Right lobe of liver (tissue), 6 donors: ENCODE results near the gene CT83. TPM values are rescaled to one million over a fixed set of nuclear protein-coding genes. Genes with fewer than 3 reads are reported as not detected.

Source experiments
- ATAC-seq, 4 donors: fragments of 200-7000 bp; cut with Tn5 transposase; one replicate each; pipeline ENCODE4 v1.9.1; 2020; ENCODE audit warnings: mild to moderate bottlenecking in 4 of 4, moderate library complexity in 4 of 4
- DNase-seq, 3 donors: peaks; one replicate each; pipeline ENCODE4 v3.0.0-alpha.2; 2020
- H3K27ac ChIP-seq, 3 donors: fragments of 200-600 bp; one replicate each; pipeline ENCODE4 v1.8.0; 2022
- H3K27me3 ChIP-seq, 2 donors: fragments of 200-600 bp; one replicate each; pipeline ENCODE4 v1.8.0; 2022
- H3K36me3 ChIP-seq, 4 donors: fragments of 200-600 bp; sonication (generic) in 1 of 4; one replicate each; pipeline versions ENCODE4 v1.5.1 to v1.8.0; 2017 to 2022; ENCODE audit warnings: control low read depth in 1 of 4
- H3K4me1 ChIP-seq, 4 donors: fragments of 200-600 bp; sonication (generic) in 1 of 4; one replicate each; pipeline versions ENCODE4 v1.5.1 to v1.8.0; 2017 to 2022; ENCODE audit warnings: control low read depth in 1 of 4
- H3K4me3 ChIP-seq, 3 donors: fragments of 200-600 bp; one replicate each; pipeline ENCODE4 v1.8.0; 2022
- H3K9me3 ChIP-seq, 4 donors: fragments of 200-600 bp; sonication (generic) in 1 of 4; one replicate each; pipeline versions ENCODE4 v1.5.1 to v1.8.0; 2017 to 2022; ENCODE audit warnings: control low read depth in 1 of 4
- CTCF ChIP-seq, 4 donors: fragments of 200-600 bp in 3 of 4; fragments of 450-650 bp in 1 of 4; IDR thresholded peaks; one replicate each; pipeline versions ENCODE4 v1.5.1 to v1.8.0; 2016 to 2022; ENCODE audit warnings: antibody characterized with exemption in 4 of 4, mild to moderate bottlenecking in 2 of 4
- POLR2A ChIP-seq: fragments of 450-650 bp; IDR thresholded peaks from one replicate; pipeline ENCODE4 v1.6.1; 2017; ENCODE audit warnings: antibody characterized with exemption, mild to moderate bottlenecking
- whole genome bisulfite sequencing: methylation state at CpG from one replicate; pipeline ENCODE4 v1.1.6; 2018; ENCODE audit warnings: low coverage, low lambda C conversion rate; ENCODE audit not compliant: insufficient coverage; ENCODE audit errors: missing lambda C conversion rate; 5-methylcytosine and 5-hydroxymethylcytosine counted together
- intact Hi-C, 2 donors: fragments of 100-400 bp; cut with DNase I; formaldehyde crosslinking; loops; one replicate each; pipeline versions ENCODE4 v1.11.2 to v1.14.1; 2022
- total RNA-seq, 6 experiments: library from RNA; depleted of rRNA in 2 of 6; stranded (reverse); fragments of >200 nt in 2 of 6; fragmentation: NEBNext Ultra II Directional in 3 of 6; extraction: Animal tissue kit (Norgen Biotek cat#: 25700) in 3 of 6; gene quantifications; one replicate each; pipeline versions ENCODE4 v1.1.0 to v1.2.4, GENCODE V29; 2016 to 2023
- donor health status: DM: no; HTN: yes; CAD: no.
- donor health status: DM: no; HTN: no; CAD: no.
- donor health status: DM: no; HTN: no; CAD: no.
- donor health status: DM: no; HTN: yes; CAD: no.
- donor health status: DM: no; HTN: yes; CAD: no.

The CT83 gene
- total RNA-seq, 6 experiments from 2014 or later: not detected

- DNase-seq (no peak), ATAC-seq (no peak)
- TF ChIP-seq POLR2A (no peak), CTCF (IDR thresholded peaks at IDR 0.05) (no peak)
- no peaks in the 10 kb centered on the region for H3K4me1 ChIP-seq
- 25% methylated on average over 2 of the region's 2 CpGs for WGBS
- H3K27ac ChIP-seq: no peak overlapping the region
- H3K9me3 ChIP-seq: no peaks in the 10 kb centered on the region
- H3K36me3 ChIP-seq: no peaks in the 10 kb centered on the region
- intact Hi-C loops: no loop called here
- H3K4me3 ChIP-seq: no peak overlapping the region
- H3K27me3 ChIP-seq: no peaks in the 10 kb centered on the region
These were observed 13.6 kb downstream of the CT83 start for GRCh38 chrX:116449156-116449555.

- no peak for ATAC-seq
- Histone ChIP-seq H3K9me3 (no peaks in the 10 kb centered on the region), H3K27ac (no peak within 1 kb of the TSS), H3K4me3 (no peak within 1 kb of the TSS), H3K36me3 (no peaks in the 10 kb centered on the region), H3K4me1 (no peaks in the 10 kb centered on the region), H3K27me3 (no peaks in the 10 kb centered on the region)
- no peak for TF ChIP-seq CTCF (IDR thresholded peaks at IDR 0.05)
- TF ChIP-seq POLR2A: no peak
- intact Hi-C loops: no loop called here
- WGBS: 33% methylated on average over 8 of the region's 9 CpGs
- no peak for DNase-seq
These were observed 26.4 kb downstream of the CT83 start, which contains the start of gene SLC6A14 for GRCh38 chrX:116436358-116436816. Gene SLC6A14, plus strand, starts transcription at chrX:116436606. Its CDS starts 104 bp downstream, at chrX:116436710.

- H3K27ac ChIP-seq: no peak overlapping the region
These were observed 27.2 kb downstream of the CT83 start for GRCh38 chrX:116435597-116435996.

GRCh38 chrX:116427978-116428377 is 34.8 kb downstream of the CT83 start:
- intact Hi-C loops: no loop called here
- Histone ChIP-seq H3K27ac (no peak overlapping the region), H3K4me3 (no peak overlapping the region), H3K27me3 (no peaks in the 10 kb centered on the region), H3K9me3 (no peaks in the 10 kb centered on the region), H3K36me3 (no peaks in the 10 kb centered on the region), H3K4me1 (no peaks in the 10 kb centered on the region)
- no peak for TF ChIP-seq CTCF (IDR thresholded peaks at IDR 0.05)
- no peak for TF ChIP-seq POLR2A
- 61% methylated on average over 3 of the region's 3 CpGs for WGBS
- ATAC-seq (no peak), DNase-seq (no peak)

More at GRCh38 chrX:116435597-116435996, 27.2 kb downstream of the CT83 start:
- Histone ChIP-seq H3K4me1 (no peaks in the 10 kb centered on the region), H3K27me3 (no peaks in the 10 kb centered on the region), H3K36me3 (no peaks in the 10 kb centered on the region), H3K4me3 (no peak overlapping the region), H3K9me3 (no peaks in the 10 kb centered on the region)
- no peak for DNase-seq
- ATAC-seq: no peak
- intact Hi-C loops: no loop called here
- no peak for TF ChIP-seq POLR2A
- no peak for TF ChIP-seq CTCF (IDR thresholded peaks at IDR 0.05)

- no peak for ATAC-seq
- Histone ChIP-seq H3K4me3 (no peak overlapping the region), H3K36me3 (no peaks in the 10 kb centered on the region), H3K4me1 (no peaks in the 10 kb centered on the region), H3K27me3 (peaks cover 0 to 8% of the 10 kb centered on the region in 2 donors), H3K9me3 (no peaks in the 10 kb centered on the region), H3K27ac (no peak overlapping the region)
- DNase-seq: no peak
- 33% methylated on average over 4 of the region's 4 CpGs for WGBS
- intact Hi-C loops: no loop called here
- TF ChIP-seq POLR2A (no peak), CTCF (IDR thresholded peaks at IDR 0.05) (no peak)
These were observed 44.8 kb downstream of the CT83 start for GRCh38 chrX:116417968-116418367.
